ENCODE results near the gene ATP10A.

DNA sequence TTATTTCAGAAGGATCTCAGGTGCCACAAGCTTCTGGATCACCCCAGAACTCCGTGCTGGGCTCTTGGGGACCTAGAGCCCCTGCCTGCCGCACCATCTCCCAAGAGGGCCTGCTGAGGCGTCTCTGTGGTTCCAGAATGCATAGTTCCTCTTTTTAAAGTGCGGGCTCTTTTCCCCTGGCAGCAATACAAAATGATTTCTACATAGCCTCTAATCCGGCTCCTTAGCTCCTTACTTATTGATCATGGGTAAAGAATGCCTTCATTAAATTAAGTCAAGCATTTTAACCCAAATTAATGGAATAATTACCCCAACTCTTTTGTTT is 121.9 kb downstream of the ATP10A start:
- TF ChIP-seq POLR2A (IDR thresholded peaks at IDR 0.05; ENCODE audit: low read length), result no peak
- TF ChIP-seq GATA1 (IDR thresholded peaks at IDR 0.05; ENCODE audit: low read depth, low read length), result no peak

Measured in erythroblast (primary cell).